MM.1S (cell line): ENCODE measurements around the gene RALGDS.

Experiments used
- EZH2 ChIP-seq: fragments of 300-600 bp; sonication (generic); optimal IDR thresholded peaks from 2 replicates; pipeline ENCODE3; 2017; ENCODE audit warnings: low read depth, mild to moderate bottlenecking, antibody characterized with exemption, low read length, mixed read lengths
- EZH2phosphoT487 ChIP-seq: fragments of 300-600 bp; sonication (generic); IDR thresholded peaks from 2 replicates; pipeline ENCODE4 v1.6.1; 2018; ENCODE audit warnings: antibody characterized with exemption, low read length
- TF ChIP-seq, protein P1 (sequence below): fragments of 300-600 bp; sonication (generic); IDR thresholded peaks from 2 replicates; pipeline ENCODE4 v1.5.1; 2016; ENCODE audit warnings: antibody characterized with exemption, low read length, mixed read lengths

DNA sequence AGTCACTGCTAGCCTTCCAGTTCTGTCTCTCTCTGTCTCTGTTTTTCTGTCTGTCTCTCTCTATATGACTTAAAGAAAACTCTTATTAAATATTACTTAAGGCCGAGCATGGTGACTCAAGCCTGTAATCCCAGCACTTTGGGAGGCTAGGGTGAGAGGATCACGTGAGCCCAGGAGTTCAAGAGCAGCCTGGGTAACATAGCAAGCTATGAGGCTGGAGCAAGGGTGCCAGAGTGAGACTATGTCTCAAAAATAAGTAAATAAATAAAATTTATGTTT is 44.4 kb upstream of the RALGDS start:
- TF ChIP-seq EZH2 (no peak), EZH2phosphoT487 (no peak)
- TF ChIP-seq, protein P1, sequence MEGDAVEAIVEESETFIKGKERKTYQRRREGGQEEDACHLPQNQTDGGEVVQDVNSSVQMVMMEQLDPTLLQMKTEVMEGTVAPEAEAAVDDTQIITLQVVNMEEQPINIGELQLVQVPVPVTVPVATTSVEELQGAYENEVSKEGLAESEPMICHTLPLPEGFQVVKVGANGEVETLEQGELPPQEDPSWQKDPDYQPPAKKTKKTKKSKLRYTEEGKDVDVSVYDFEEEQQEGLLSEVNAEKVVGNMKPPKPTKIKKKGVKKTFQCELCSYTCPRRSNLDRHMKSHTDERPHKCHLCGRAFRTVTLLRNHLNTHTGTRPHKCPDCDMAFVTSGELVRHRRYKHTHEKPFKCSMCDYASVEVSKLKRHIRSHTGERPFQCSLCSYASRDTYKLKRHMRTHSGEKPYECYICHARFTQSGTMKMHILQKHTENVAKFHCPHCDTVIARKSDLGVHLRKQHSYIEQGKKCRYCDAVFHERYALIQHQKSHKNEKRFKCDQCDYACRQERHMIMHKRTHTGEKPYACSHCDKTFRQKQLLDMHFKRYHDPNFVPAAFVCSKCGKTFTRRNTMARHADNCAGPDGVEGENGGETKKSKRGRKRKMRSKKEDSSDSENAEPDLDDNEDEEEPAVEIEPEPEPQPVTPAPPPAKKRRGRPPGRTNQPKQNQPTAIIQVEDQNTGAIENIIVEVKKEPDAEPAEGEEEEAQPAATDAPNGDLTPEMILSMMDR: no peak
